ENCODE data around the gene ADIPOR2. TPM values are rescaled to one million over a fixed set of nuclear protein-coding genes. Genes with fewer than 3 reads are reported as not detected.
A peak's percentile ranks its signal among the peaks of the same experiment; 100 is the strongest.

The ADIPOR2 gene, protein sequence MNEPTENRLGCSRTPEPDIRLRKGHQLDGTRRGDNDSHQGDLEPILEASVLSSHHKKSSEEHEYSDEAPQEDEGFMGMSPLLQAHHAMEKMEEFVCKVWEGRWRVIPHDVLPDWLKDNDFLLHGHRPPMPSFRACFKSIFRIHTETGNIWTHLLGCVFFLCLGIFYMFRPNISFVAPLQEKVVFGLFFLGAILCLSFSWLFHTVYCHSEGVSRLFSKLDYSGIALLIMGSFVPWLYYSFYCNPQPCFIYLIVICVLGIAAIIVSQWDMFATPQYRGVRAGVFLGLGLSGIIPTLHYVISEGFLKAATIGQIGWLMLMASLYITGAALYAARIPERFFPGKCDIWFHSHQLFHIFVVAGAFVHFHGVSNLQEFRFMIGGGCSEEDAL
- 40.5 TPM for total RNA-seq
- long read RNA-seq, partial matches to known transcripts = 0 of 3 reads
- long read RNA-seq, other reads (novel, unspliced or antisense) = 3 of 3 reads

GRCh38 chr12:1690578-1691122 lies at the start of gene ADIPOR2:
ADIPOR2 (plus strand) TSS chr12:1691070; CDS start chr12:1754344, 63,274 bp downstream.
- intact Hi-C loops (cut with micrococcal nuclease) = no loop called here
- H3K27me3 ChIP-seq (ENCODE audit: low read depth) = no peaks in the 10 kb centered on the region
- peak within 1 kb of the TSS; percentile 78 for H3K4me3 ChIP-seq
- peaks cover 43% of the 10 kb centered on the region for H3K4me1 ChIP-seq
- H3K27ac ChIP-seq (replicated peaks) = peak within 1 kb of the TSS; percentile 91
- no peak for TF ChIP-seq CTCF (IDR thresholded peaks at IDR 0.05; ENCODE audit: borderline replicate concordance)
- no peaks in the 10 kb centered on the region for H3K36me3 ChIP-seq
- DNase-seq = peak; percentile 94
- no peaks in the 10 kb centered on the region for H3K9me3 ChIP-seq (replicated peaks)

DNA sequence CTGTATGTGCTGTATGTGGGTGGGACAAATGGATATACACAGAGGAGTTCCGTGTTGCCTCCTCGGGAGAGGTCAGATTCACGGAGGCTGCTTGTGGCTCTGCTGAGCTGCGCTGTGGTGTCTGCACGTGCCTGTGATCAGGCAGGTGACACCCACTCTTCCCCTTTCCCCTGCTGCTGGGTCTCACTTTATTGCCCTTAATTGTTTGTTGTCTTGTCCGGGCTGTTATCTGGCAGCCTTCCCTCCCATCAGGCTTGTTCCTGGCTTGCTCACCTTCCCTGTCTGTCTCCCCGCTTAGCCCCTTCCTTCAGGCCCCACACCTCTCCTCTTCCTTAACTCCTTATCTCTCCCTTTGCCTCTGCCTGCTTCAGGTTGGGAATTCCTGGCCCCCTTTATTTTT lies 48.4 kb upstream of the ADIPOR2 start:
- Histone ChIP-seq H3K4me3 (no peak overlapping the region), H3K9me3 (replicated peaks) (no peaks in the 10 kb centered on the region), H3K27me3 (ENCODE audit: low read depth) (no peaks in the 10 kb centered on the region), H3K4me1 (peaks cover 29% of the 10 kb centered on the region), H3K36me3 (no peaks in the 10 kb centered on the region), H3K27ac (replicated peaks) (no peak overlapping the region)
- intact Hi-C loops (cut with micrococcal nuclease) = no loop called here
- no peak for DNase-seq
- TF ChIP-seq CTCF (IDR thresholded peaks at IDR 0.05; ENCODE audit: borderline replicate concordance) = no peak

DNA sequence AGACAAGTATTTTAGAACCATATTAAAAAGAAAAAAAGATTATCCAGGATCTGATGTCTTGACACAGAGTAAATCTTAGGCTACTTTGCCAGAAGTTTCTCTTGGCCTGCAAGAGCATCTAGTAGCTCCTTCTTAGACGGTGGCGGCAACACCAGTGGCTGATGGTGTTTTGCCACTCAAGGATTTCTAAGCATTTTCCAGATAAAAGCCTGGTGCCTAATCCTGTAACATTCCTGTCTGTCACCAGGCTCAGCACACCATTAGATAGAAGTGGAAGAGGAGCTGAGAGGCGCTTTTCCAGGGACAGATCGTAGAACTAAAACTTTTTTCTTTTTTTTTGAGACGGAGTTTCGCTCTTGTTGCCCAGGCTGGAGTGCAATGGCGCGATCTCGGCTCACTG lies 47.8 kb upstream of the ADIPOR2 start:
- Histone ChIP-seq H3K27me3 (ENCODE audit: low read depth) (no peaks in the 10 kb centered on the region), H3K9me3 (replicated peaks) (no peaks in the 10 kb centered on the region), H3K4me3 (no peak overlapping the region), H3K4me1 (peaks cover 29% of the 10 kb centered on the region), H3K27ac (replicated peaks) (no peak overlapping the region), H3K36me3 (no peaks in the 10 kb centered on the region)
- intact Hi-C loops (cut with micrococcal nuclease) = no loop called here
- no peak for DNase-seq
- TF ChIP-seq CTCF (IDR thresholded peaks at IDR 0.05; ENCODE audit: borderline replicate concordance) = no peak

DNA sequence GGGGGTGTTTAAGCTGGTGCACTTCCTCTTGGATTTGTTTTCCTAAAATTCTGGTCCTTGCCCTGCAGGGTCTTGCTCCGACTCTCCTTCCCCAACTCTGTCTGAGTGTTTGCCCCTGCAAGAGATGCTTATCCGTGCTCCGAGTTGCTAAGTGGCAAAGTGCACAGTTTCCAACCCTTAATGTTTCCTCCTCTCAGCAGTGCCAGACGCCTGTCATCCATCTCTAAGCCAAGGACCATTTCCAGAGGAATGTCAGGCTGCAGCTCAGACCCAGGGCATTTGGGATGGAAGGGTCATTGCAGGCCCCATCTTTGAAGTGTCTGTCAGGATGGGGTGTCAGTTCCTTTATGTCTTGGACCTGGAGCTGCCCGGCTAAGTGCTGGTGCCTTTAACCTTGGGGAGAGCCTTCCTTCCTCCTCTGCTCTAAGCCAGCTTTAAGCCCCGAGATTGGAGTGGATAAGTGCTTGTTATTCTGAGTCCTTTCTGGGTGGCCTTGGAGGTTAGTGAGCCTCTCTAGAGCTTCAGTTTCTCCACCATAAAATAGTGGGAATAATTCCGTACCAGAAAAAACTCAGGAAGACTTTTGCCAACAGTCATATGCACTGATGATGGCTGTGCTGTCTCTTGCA lies 46.9 kb upstream of the ADIPOR2 start:
- no peak overlapping the region for H3K4me3 ChIP-seq
- H3K4me1 ChIP-seq = peaks cover 33% of the 10 kb centered on the region
- no peaks in the 10 kb centered on the region for H3K27me3 ChIP-seq (ENCODE audit: low read depth)
- no peaks in the 10 kb centered on the region for H3K9me3 ChIP-seq (replicated peaks)
- H3K27ac ChIP-seq (replicated peaks) = no peak overlapping the region
- no peak for DNase-seq
- intact Hi-C loops (cut with micrococcal nuclease) = no loop called here
- no peak for TF ChIP-seq CTCF (IDR thresholded peaks at IDR 0.05; ENCODE audit: borderline replicate concordance)
- H3K36me3 ChIP-seq = no peaks in the 10 kb centered on the region

DNA sequence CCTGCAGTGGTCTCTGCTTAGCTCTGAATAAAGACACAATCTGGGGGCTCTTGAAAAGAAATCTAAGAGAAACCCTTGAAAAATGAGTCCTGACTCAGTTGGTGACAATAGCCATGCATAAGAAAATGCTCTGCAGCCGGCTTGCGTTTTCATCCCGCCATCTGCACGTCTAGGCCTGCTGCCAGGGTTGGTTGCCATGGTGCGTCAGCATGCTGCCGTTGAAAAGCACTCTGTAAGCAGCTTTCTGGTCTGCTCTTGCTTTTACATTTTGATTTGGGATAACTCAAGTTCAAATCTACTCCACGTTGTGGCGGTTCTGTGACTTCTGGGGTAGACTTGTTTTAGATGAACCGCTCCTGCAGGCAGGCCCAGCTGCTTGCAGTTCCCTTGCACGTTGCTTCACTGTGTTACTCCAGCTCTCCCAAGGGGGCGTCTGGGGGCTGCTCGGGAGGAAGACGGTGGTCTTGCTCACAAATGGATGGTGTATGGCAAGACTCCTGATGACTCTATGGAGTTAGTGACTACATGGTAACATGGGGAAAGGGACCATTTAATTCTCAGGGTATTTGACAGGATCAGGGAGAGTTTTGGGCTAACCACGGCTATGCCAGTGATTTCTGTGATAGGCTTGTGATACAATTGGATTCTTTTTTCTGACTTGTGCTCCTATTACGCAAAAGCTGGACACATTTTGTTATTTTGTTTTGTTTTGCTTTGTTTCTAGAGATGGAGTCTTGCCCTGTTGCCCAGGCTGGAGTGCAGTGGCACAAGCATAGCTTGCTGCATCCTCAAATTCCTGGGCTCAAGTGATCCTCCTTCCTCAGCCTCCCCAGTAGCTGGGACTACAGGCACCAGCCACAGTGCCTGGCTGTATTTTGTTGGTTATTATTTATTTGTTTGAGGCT lies 46.1 kb upstream of the ADIPOR2 start:
- peak; percentile 88 for DNase-seq
- Histone ChIP-seq H3K4me3 (no peak overlapping the region), H3K27ac (replicated peaks) (peak overlapping the region; percentile 24), H3K36me3 (no peaks in the 10 kb centered on the region), H3K27me3 (ENCODE audit: low read depth) (no peaks in the 10 kb centered on the region), H3K9me3 (replicated peaks) (no peaks in the 10 kb centered on the region), H3K4me1 (peaks cover 41% of the 10 kb centered on the region)
- intact Hi-C loops (cut with micrococcal nuclease) = no loop called here
- TF ChIP-seq CTCF (IDR thresholded peaks at IDR 0.05; ENCODE audit: borderline replicate concordance) = no peak
